ENCODE measurements around the gene RECQL5.

Gene RECQL5

GRCh38 chr17:75632863-75633485 lies 34.0 kb downstream of the RECQL5 start, which contains the start of gene SMIM5:
Gene SMIM5 (plus strand): TSS chr17:75633434. CDS start chr17:75640202, 6,768 bp downstream.
- DNase-seq: peak; percentile 52 to 75 (median 72)

GRCh38 chr17:75632428-75632827 lies 34.5 kb downstream of the RECQL5 start:
- DNase-seq: no peak

GRCh38 chr17:75631353-75631752 lies 35.6 kb downstream of the RECQL5 start:
- DNase-seq: no peak

- DNase-seq: no peak
Measured at GRCh38 chr17:75630071-75630917, 36.7 kb downstream of the RECQL5 start.

- no peak for DNase-seq
Measured at GRCh38 chr17:75629157-75629556, 37.8 kb downstream of the RECQL5 start.

- DNase-seq: no peak
Measured at GRCh38 chr17:75628425-75628824, 38.5 kb downstream of the RECQL5 start.

GRCh38 chr17:75627094-75627493 lies 39.9 kb downstream of the RECQL5 start:
- DNase-seq: no peak

GRCh38 chr17:75626496-75627038 lies 40.4 kb downstream of the RECQL5 start:
- DNase-seq: no peak

- DNase-seq: no peak
Measured at GRCh38 chr17:75625813-75626486, 41.0 kb downstream of the RECQL5 start.

GRCh38 chr17:75624714-75625345 lies 42.1 kb downstream of the RECQL5 start:
- DNase-seq: no peak

GRCh38 chr17:75624021-75624420 lies 42.9 kb downstream of the RECQL5 start:
- no peak for DNase-seq

GRCh38 chr17:75623386-75623785 lies 43.6 kb downstream of the RECQL5 start:
- no peak for DNase-seq

- DNase-seq: no peak
Measured at GRCh38 chr17:75622771-75623273, 44.1 kb downstream of the RECQL5 start.

GRCh38 chr17:75622076-75622475 lies 44.9 kb downstream of the RECQL5 start:
- DNase-seq: no peak

GRCh38 chr17:75621489-75621888 lies 45.5 kb downstream of the RECQL5 start:
- DNase-seq: no peak

GRCh38 chr17:75619506-75620431 lies 47.2 kb downstream of the RECQL5 start:
- DNase-seq: peak in 1 of 5 experiments; percentile 22

GRCh38 chr17:75617675-75618074 lies 49.3 kb downstream of the RECQL5 start:
- DNase-seq: no peak

GRCh38 chr17:75617218-75617617 lies 49.7 kb downstream of the RECQL5 start:
- no peak for DNase-seq

- no peak for DNase-seq
Measured at GRCh38 chr17:75616521-75617122, 50.3 kb downstream of the RECQL5 start.

- DNase-seq: no peak
Measured at GRCh38 chr17:75615301-75615700, 51.7 kb downstream of the RECQL5 start.

Data from T-helper 2 cell (primary cell).